DND-41 (cell line): ENCODE measurements around the gene DAGLA.

Experiments
- ATAC-seq: fragments of 200-7000 bp; cut with Tn5 transposase; 3 replicates; pipeline ENCODE4 v1.9.1; 2021; ENCODE audit warnings: low read depth; ENCODE audit not compliant: insufficient read depth
- DNase-seq: peaks from one replicate; pipeline ENCODE4 v3.0.0-alpha.2; 2020
- H2AFZ ChIP-seq: 2 replicates; pipeline ENCODE4 v1.6.0; 2012; ENCODE audit warnings: low read depth, low read length
- H3K27ac ChIP-seq: 2 replicates; pipeline ENCODE4 v1.5.1; 2012; ENCODE audit warnings: low read length, inconsistent platforms
- H3K27me3 ChIP-seq: fragments of 200-600 bp; sonication (generic); 2 replicates; pipeline ENCODE4 v1.6.0; 2012; ENCODE audit warnings: low read length, mild to moderate bottlenecking, inconsistent platforms; ENCODE audit not compliant: insufficient read depth, poor library complexity
- H3K36me3 ChIP-seq: 2 replicates; pipeline ENCODE4 v1.5.1; 2012; ENCODE audit warnings: low read length, inconsistent platforms; ENCODE audit not compliant: insufficient read depth
- H3K4me1 ChIP-seq: 2 replicates; pipeline ENCODE4 v1.5.1; 2012; ENCODE audit warnings: mild to moderate bottlenecking, low read length; ENCODE audit not compliant: insufficient read depth
- H3K4me2 ChIP-seq: 2 replicates; pipeline ENCODE4 v1.6.0; 2012; ENCODE audit warnings: mild to moderate bottlenecking, moderate library complexity, low read length, inconsistent platforms; ENCODE audit not compliant: insufficient read depth
- H3K4me3 ChIP-seq, 2 experiments: fragments of 200-600 bp in 1 of 2; shearing (Covaris generic) in 1 of 2; 2 replicates each; pipeline ENCODE4 v1.5.1; 2012 to 2016; ENCODE audit warnings: inconsistent platforms in 2 of 2, low read length in 2 of 2, mild to moderate bottlenecking in 2 of 2, low read depth in 1 of 2, moderate library complexity in 1 of 2
- H3K79me2 ChIP-seq: 2 replicates; pipeline ENCODE4 v1.6.0; 2012; ENCODE audit warnings: low read length, inconsistent platforms; ENCODE audit not compliant: insufficient read depth
- H3K9ac ChIP-seq: 2 replicates; pipeline ENCODE4 v1.6.0; 2012; ENCODE audit warnings: low read depth, mild to moderate bottlenecking, inconsistent platforms, low read length, moderate library complexity
- H3K9me3 ChIP-seq: 2 replicates; pipeline ENCODE4 v1.5.1; 2012; ENCODE audit warnings: low read length, moderate library complexity, mild to moderate bottlenecking, inconsistent platforms; ENCODE audit not compliant: insufficient read depth, severe bottlenecking
- H4K20me1 ChIP-seq: 2 replicates; pipeline ENCODE4 v1.6.0; 2012; ENCODE audit warnings: low read length; ENCODE audit not compliant: insufficient read depth
- EZH2 ChIP-seq: IDR thresholded peaks from 3 replicates; pipeline ENCODE4 v1.6.1; 2012; ENCODE audit warnings: borderline replicate concordance, low read depth, mild to moderate bottlenecking, moderate library complexity, low read length, inconsistent platforms; ENCODE audit not compliant: severe bottlenecking
- TF ChIP-seq, protein P1 (sequence below): IDR thresholded peaks from 2 replicates; pipeline ENCODE4 v1.5.1; 2012; ENCODE audit warnings: borderline replicate concordance, low read length, moderate library complexity, mild to moderate bottlenecking; ENCODE audit not compliant: poor library complexity, severe bottlenecking; ENCODE audit errors: extremely low read depth

Gene DAGLA

DNA sequence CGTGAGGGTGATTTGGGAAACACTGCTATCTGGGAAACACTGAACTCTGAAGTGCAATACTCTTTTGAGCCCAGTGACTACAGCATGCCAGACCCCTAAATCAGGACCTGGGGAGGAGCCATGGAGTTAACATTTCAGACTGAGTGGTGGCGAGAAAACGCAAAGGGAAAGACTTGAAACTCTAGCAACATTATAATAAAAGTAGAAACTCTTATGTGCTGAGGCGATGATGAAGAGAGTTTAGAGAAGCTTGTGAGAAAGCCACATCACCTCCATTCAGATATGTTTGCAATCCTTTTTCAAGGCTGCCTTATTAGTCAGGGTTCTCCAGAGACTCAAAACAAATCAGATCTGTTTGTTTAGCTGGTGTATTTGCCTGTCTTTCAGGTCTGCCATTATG, 114.4 kb downstream of the DAGLA start:
- DNase-seq (no peak), ATAC-seq (no peak)
- TF ChIP-seq EZH2 = no peak
- Histone ChIP-seq H3K4me3 (peak overlapping the region in 1 of 2 experiments; percentile 82; a peak in 3 of 4 replicates), H3K79me2 (peaks cover 99% of the 10 kb centered on the region), H3K9me3 (no peaks in the 10 kb centered on the region), H2AFZ (no peak overlapping the region), H3K27ac (peak overlapping the region; percentile 51), H4K20me1 (peaks cover 34% of the 10 kb centered on the region), H3K27me3 (no peaks in the 10 kb centered on the region), H3K9ac (peak overlapping the region; percentile 94), H3K36me3 (peaks cover 62% of the 10 kb centered on the region), H3K4me1 (peaks cover 60% of the 10 kb centered on the region), H3K4me2 (peak overlapping the region; percentile 91)

DNA sequence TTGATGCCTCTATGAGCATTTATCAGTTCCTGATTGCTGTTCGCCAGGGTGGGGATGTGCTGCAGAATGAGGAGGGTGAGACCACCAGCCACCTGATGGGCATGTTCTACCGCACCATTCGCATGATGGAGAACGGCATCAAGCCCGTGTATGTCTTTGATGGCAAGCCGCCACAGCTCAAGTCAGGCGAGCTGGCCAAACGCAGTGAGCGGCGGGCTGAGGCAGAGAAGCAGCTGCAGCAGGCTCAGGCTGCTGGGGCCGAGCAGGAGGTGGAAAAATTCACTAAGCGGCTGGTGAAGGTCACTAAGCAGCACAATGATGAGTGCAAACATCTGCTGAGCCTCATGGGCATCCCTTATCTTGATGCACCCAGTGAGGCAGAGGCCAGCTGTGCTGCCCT, 115.3 kb downstream of the DAGLA start:
- Histone ChIP-seq H3K36me3 (peaks cover 62% of the 10 kb centered on the region), H3K9me3 (no peaks in the 10 kb centered on the region), H3K27me3 (no peaks in the 10 kb centered on the region), H2AFZ (no peak overlapping the region), H3K79me2 (peaks cover 100% of the 10 kb centered on the region), H4K20me1 (peaks cover 36% of the 10 kb centered on the region), H3K27ac (no peak overlapping the region), H3K9ac (peak overlapping the region; percentile 94; the same call in 1 of the 2 replicates), H3K4me3 (peak overlapping the region in 1 of 2 experiments; percentile 16; a peak in 1 of 4 replicates), H3K4me1 (peaks cover 56% of the 10 kb centered on the region), H3K4me2 (peak overlapping the region; percentile 91)
- DNase-seq (no peak), ATAC-seq (no peak)
- TF ChIP-seq EZH2 = no peak
- TF ChIP-seq, protein P1, sequence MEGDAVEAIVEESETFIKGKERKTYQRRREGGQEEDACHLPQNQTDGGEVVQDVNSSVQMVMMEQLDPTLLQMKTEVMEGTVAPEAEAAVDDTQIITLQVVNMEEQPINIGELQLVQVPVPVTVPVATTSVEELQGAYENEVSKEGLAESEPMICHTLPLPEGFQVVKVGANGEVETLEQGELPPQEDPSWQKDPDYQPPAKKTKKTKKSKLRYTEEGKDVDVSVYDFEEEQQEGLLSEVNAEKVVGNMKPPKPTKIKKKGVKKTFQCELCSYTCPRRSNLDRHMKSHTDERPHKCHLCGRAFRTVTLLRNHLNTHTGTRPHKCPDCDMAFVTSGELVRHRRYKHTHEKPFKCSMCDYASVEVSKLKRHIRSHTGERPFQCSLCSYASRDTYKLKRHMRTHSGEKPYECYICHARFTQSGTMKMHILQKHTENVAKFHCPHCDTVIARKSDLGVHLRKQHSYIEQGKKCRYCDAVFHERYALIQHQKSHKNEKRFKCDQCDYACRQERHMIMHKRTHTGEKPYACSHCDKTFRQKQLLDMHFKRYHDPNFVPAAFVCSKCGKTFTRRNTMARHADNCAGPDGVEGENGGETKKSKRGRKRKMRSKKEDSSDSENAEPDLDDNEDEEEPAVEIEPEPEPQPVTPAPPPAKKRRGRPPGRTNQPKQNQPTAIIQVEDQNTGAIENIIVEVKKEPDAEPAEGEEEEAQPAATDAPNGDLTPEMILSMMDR = no peak

DNA sequence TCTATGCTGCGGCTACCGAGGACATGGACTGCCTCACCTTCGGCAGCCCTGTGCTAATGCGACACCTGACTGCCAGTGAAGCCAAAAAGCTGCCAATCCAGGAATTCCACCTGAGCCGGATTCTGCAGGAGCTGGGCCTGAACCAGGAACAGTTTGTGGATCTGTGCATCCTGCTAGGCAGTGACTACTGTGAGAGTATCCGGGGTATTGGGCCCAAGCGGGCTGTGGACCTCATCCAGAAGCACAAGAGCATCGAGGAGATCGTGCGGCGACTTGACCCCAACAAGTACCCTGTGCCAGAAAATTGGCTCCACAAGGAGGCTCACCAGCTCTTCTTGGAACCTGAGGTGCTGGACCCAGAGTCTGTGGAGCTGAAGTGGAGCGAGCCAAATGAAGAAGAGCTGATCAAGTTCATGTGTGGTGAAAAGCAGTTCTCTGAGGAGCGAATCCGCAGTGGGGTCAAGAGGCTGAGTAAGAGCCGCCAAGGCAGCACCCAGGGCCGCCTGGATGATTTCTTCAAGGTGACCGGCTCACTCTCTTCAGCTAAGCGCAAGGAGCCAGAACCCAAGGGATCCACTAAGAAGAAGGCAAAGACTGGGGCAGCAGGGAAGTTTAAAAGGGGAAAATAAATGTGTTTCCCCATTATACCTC, 115.8 kb downstream of the DAGLA start:
- Histone ChIP-seq H4K20me1 (peaks cover 36% of the 10 kb centered on the region), H3K4me3 (peak overlapping the region in 1 of 2 experiments; percentile 7; a peak in 1 of 4 replicates), H3K36me3 (peaks cover 62% of the 10 kb centered on the region), H3K9ac (peak overlapping the region; percentile 94; the same call in 1 of the 2 replicates), H3K27me3 (no peaks in the 10 kb centered on the region), H3K4me1 (peaks cover 52% of the 10 kb centered on the region), H3K79me2 (peaks cover 100% of the 10 kb centered on the region), H3K4me2 (peak overlapping the region; percentile 91; the same call in 1 of the 2 replicates), H2AFZ (no peak overlapping the region), H3K27ac (no peak overlapping the region), H3K9me3 (no peaks in the 10 kb centered on the region)
- no peak for ATAC-seq
- no peak for DNase-seq
- TF ChIP-seq EZH2 = no peak
- TF ChIP-seq, protein P1 = no peak
